WTC11 (cell line): ENCODE data around the gene MAPKAP1. TPM values are rescaled to one million over a fixed set of nuclear protein-coding genes. Genes with fewer than 3 reads are reported as not detected.

Source experiments
- ATAC-seq: fragments of 200-7000 bp; cut with Tn5 transposase; 2 replicates; pipeline ENCODE4 v1.10.0; 2021; ENCODE audit warnings: mild to moderate bottlenecking, moderate library complexity
- CTCF ChIA-PET: fragments of 300-600 bp; sonication (Branson Sonifier 250); formaldehyde crosslinking; loops from one replicate; lab custom pipeline; 2021; ENCODE audit warnings: antibody characterized with exemption; lab: Charles Lee
- POLR2A ChIA-PET: fragments of 350-600 bp; sonication (Branson Sonifier 250); formaldehyde crosslinking; loops from one replicate; lab custom pipeline; 2021; ENCODE audit warnings: antibody characterized with exemption; lab: Charles Lee
- DNase-seq: peaks from one replicate; pipeline ENCODE4 v3.0.0; 2021; ENCODE audit warnings: low spot score
- H3K27ac Mint-ChIP-seq: 2 replicates; pipeline ENCODE4 v1.8.0; 2021; ENCODE audit warnings: mixed read lengths
- H3K27me3 Mint-ChIP-seq: 2 replicates; pipeline ENCODE4 v1.8.0; 2021; ENCODE audit warnings: low read depth, mild to moderate bottlenecking, moderate library complexity, mixed read lengths
- H3K36me3 Mint-ChIP-seq: 2 replicates; pipeline ENCODE4 v1.8.0; 2021; ENCODE audit warnings: mixed read lengths
- H3K4me1 Mint-ChIP-seq: 2 replicates; pipeline ENCODE4 v1.8.0; 2022; ENCODE audit warnings: mixed read lengths
- H3K4me3 Mint-ChIP-seq: 2 replicates; pipeline ENCODE4 v1.8.0; 2021; ENCODE audit warnings: mild to moderate bottlenecking, moderate library complexity, mixed read lengths
- H3K9me3 Mint-ChIP-seq: 2 replicates; pipeline ENCODE4 v1.8.0; 2021; ENCODE audit warnings: mixed read lengths
- ATF1 ChIP-seq: sonication (generic); formaldehyde crosslinking; IDR thresholded peaks from 2 replicates; pipeline ENCODE4 v1.8.1; 2023; ENCODE audit warnings: mild to moderate bottlenecking, moderate library complexity, missing genetic modification reagents
- CBFB ChIP-seq: sonication (generic); formaldehyde crosslinking; IDR thresholded peaks from 2 replicates; pipeline ENCODE4 v1.8.1; 2022; ENCODE audit warnings: mild to moderate bottlenecking, low read depth, missing genetic modification reagents
- FOXJ3 ChIP-seq: sonication (generic); formaldehyde crosslinking; IDR thresholded peaks from 2 replicates; pipeline ENCODE4 v1.9.0; 2021; ENCODE audit warnings: missing genetic modification reagents, mild to moderate bottlenecking, borderline replicate concordance
- FOXK1 ChIP-seq: sonication (generic); formaldehyde crosslinking; IDR thresholded peaks from 2 replicates; pipeline ENCODE4 v1.8.0; 2022; ENCODE audit warnings: mild to moderate bottlenecking, moderate library complexity, missing genetic modification reagents
- GABPB1 ChIP-seq: sonication (generic); formaldehyde crosslinking; IDR thresholded peaks from 2 replicates; pipeline ENCODE4 v1.8.1; 2023; ENCODE audit warnings: mild to moderate bottlenecking, missing genetic modification reagents
- MXD4 ChIP-seq: fragments of 250-450 bp; sonication (Bioruptor Pico); IDR thresholded peaks from 2 replicates; pipeline ENCODE4 v1.8.0; 2021; ENCODE audit warnings: mild to moderate bottlenecking, moderate library complexity, borderline replicate concordance
- NFATC4 ChIP-seq: fragments of 250-450 bp; sonication (Bioruptor Pico); IDR thresholded peaks from 2 replicates; pipeline ENCODE4 v1.9.0; 2021; ENCODE audit warnings: mild to moderate bottlenecking
- NR3C1 ChIP-seq: sonication (generic); formaldehyde crosslinking; conservative IDR thresholded peaks from 2 replicates; pipeline ENCODE4 v1.8.1; 2023; ENCODE audit warnings: low read depth, mild to moderate bottlenecking, missing genetic modification reagents
- RELA ChIP-seq: sonication (generic); formaldehyde crosslinking; IDR thresholded peaks from 2 replicates; pipeline ENCODE4 v1.8.1; 2022; ENCODE audit warnings: missing genetic modification reagents, mild to moderate bottlenecking, borderline replicate concordance
- SMAD4 ChIP-seq: sonication (generic); formaldehyde crosslinking; IDR thresholded peaks from 2 replicates; pipeline ENCODE4 v1.8.0; 2022; ENCODE audit warnings: mild to moderate bottlenecking, missing genetic modification reagents
- TEAD1 ChIP-seq: sonication (generic); formaldehyde crosslinking; IDR thresholded peaks from 2 replicates; pipeline ENCODE4 v1.8.0; 2022; ENCODE audit warnings: mild to moderate bottlenecking, missing genetic modification reagents
- TEAD4 ChIP-seq: sonication (generic); formaldehyde crosslinking; IDR thresholded peaks from 2 replicates; pipeline ENCODE4 v1.8.0; 2022; ENCODE audit warnings: mild to moderate bottlenecking, missing genetic modification reagents
- ZNF138 ChIP-seq: sonication (generic); formaldehyde crosslinking; conservative IDR thresholded peaks from 2 replicates; pipeline ENCODE4 v1.8.1; 2022; ENCODE audit warnings: mild to moderate bottlenecking, moderate library complexity, missing genetic modification reagents
- ZNF317 ChIP-seq: sonication (generic); formaldehyde crosslinking; IDR thresholded peaks from 2 replicates; pipeline ENCODE4 v1.8.1; 2023; ENCODE audit warnings: low read depth, mild to moderate bottlenecking, moderate library complexity, missing genetic modification reagents, borderline replicate concordance
- total RNA-seq: library from RNA; stranded (reverse); gene quantifications from 3 replicates; pipeline ENCODE4 v1.2.3, GENCODE V29; 2021
- TF ChIP-seq, protein P1 (sequence below): fragments of 250-450 bp; sonication (Bioruptor Pico); IDR thresholded peaks from 2 replicates; pipeline ENCODE4 v1.9.0; 2021; ENCODE audit warnings: mild to moderate bottlenecking
- TF ChIP-seq, protein P2 (sequence below): sonication (generic); formaldehyde crosslinking; IDR thresholded peaks from 2 replicates; pipeline ENCODE4 v1.8.1; 2022; ENCODE audit warnings: low read depth, missing genetic modification reagents, borderline replicate concordance
- TF ChIP-seq, protein P3 (sequence below): sonication (generic); formaldehyde crosslinking; conservative IDR thresholded peaks from 2 replicates; pipeline ENCODE4 v1.8.1; 2023; ENCODE audit warnings: mild to moderate bottlenecking, low read depth, missing genetic modification reagents, moderate library complexity
- TF ChIP-seq, protein P4 (sequence below): sonication (generic); formaldehyde crosslinking; IDR thresholded peaks from 2 replicates; pipeline ENCODE4 v1.8.0; 2022; ENCODE audit warnings: mild to moderate bottlenecking, missing genetic modification reagents
- TF ChIP-seq, protein P5 (sequence below): sonication (generic); formaldehyde crosslinking; IDR thresholded peaks from 2 replicates; pipeline ENCODE4 v1.8.1; 2022; ENCODE audit warnings: low read depth, mild to moderate bottlenecking, moderate library complexity, missing genetic modification reagents, borderline replicate concordance
- TF ChIP-seq, protein P6 (sequence below): sonication (generic); formaldehyde crosslinking; IDR thresholded peaks from 2 replicates; pipeline ENCODE4 v1.8.1; 2023; ENCODE audit warnings: mild to moderate bottlenecking, missing genetic modification reagents
- TF ChIP-seq, protein P7 (sequence below): fragments of 250-450 bp; sonication (Bioruptor Pico); IDR thresholded peaks from 2 replicates; pipeline ENCODE4 v1.9.0; 2021; ENCODE audit warnings: mild to moderate bottlenecking
- TF ChIP-seq, protein P8 (sequence below): sonication (generic); formaldehyde crosslinking; IDR thresholded peaks from 2 replicates; pipeline ENCODE4 v1.8.1; 2023; ENCODE audit warnings: mild to moderate bottlenecking, moderate library complexity, missing genetic modification reagents

The MAPKAP1 gene
- total RNA-seq, 1 experiment from 2014 or later, result 111 TPM

DNA sequence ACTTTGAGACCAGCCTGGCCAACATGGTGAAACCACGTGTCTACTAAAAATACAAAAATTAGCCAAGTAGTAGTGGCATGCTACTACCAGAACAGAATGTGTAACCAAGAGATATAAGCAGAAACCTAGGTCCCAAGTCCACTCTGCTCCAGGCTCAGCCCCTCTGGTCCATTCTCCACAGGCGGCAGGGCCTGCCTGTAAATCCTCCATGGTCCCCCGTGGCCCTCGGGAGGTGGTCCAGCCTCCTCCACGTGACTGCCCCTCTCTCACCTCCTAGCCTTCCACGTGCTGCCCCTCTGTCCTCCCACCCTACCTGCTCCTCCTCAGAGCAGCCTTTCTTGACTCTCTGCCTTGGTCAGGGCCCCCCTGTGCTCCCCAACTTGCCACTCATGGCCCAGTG, 318.0 kb downstream of the MAPKAP1 start:
- ATAC-seq (no peak), DNase-seq (no peak)
- Mint-ChIP-seq H3K4me3 (no peak overlapping the region), H3K9me3 (peaks cover 2% of the 10 kb centered on the region; the same call in 1 of the 2 replicates), H3K27ac (no peak overlapping the region), H3K27me3 (peaks cover 75% of the 10 kb centered on the region), H3K4me1 (peaks cover 11% of the 10 kb centered on the region; the same call in 1 of the 2 replicates), H3K36me3 (no peaks in the 10 kb centered on the region)
- TF ChIP-seq TEAD1 (CRISPR knock-in tag) (no peak), RELA (no peak), NFATC4 (no peak), ZNF138 (CRISPR knock-in tag) (no peak), ZNF317 (CRISPR knock-in tag) (no peak), CBFB (CRISPR knock-in tag) (no peak), SMAD4 (CRISPR knock-in tag) (no peak), ATF1 (no peak), MXD4 (CRISPR knock-in tag) (no peak), TEAD4 (CRISPR knock-in tag) (no peak), NR3C1 (CRISPR knock-in tag) (no peak), FOXK1 (no peak)
- TF ChIP-seq, protein P1, sequence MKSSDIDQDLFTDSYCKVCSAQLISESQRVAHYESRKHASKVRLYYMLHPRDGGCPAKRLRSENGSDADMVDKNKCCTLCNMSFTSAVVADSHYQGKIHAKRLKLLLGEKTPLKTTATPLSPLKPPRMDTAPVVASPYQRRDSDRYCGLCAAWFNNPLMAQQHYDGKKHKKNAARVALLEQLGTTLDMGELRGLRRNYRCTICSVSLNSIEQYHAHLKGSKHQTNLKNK (CRISPR knock-in tag), result no peak
- TF ChIP-seq, protein P2, sequence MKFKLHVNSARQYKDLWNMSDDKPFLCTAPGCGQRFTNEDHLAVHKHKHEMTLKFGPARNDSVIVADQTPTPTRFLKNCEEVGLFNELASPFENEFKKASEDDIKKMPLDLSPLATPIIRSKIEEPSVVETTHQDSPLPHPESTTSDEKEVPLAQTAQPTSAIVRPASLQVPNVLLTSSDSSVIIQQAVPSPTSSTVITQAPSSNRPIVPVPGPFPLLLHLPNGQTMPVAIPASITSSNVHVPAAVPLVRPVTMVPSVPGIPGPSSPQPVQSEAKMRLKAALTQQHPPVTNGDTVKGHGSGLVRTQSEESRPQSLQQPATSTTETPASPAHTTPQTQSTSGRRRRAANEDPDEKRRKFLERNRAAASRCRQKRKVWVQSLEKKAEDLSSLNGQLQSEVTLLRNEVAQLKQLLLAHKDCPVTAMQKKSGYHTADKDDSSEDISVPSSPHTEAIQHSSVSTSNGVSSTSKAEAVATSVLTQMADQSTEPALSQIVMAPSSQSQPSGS (CRISPR knock-in tag), result no peak
- TF ChIP-seq, protein P3, sequence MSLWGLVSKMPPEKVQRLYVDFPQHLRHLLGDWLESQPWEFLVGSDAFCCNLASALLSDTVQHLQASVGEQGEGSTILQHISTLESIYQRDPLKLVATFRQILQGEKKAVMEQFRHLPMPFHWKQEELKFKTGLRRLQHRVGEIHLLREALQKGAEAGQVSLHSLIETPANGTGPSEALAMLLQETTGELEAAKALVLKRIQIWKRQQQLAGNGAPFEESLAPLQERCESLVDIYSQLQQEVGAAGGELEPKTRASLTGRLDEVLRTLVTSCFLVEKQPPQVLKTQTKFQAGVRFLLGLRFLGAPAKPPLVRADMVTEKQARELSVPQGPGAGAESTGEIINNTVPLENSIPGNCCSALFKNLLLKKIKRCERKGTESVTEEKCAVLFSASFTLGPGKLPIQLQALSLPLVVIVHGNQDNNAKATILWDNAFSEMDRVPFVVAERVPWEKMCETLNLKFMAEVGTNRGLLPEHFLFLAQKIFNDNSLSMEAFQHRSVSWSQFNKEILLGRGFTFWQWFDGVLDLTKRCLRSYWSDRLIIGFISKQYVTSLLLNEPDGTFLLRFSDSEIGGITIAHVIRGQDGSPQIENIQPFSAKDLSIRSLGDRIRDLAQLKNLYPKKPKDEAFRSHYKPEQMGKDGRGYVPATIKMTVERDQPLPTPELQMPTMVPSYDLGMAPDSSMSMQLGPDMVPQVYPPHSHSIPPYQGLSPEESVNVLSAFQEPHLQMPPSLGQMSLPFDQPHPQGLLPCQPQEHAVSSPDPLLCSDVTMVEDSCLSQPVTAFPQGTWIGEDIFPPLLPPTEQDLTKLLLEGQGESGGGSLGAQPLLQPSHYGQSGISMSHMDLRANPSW, result no peak
- TF ChIP-seq, protein P4, sequence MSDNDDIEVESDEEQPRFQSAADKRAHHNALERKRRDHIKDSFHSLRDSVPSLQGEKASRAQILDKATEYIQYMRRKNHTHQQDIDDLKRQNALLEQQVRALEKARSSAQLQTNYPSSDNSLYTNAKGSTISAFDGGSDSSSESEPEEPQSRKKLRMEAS (CRISPR knock-in tag), result no peak
- TF ChIP-seq, protein P5, sequence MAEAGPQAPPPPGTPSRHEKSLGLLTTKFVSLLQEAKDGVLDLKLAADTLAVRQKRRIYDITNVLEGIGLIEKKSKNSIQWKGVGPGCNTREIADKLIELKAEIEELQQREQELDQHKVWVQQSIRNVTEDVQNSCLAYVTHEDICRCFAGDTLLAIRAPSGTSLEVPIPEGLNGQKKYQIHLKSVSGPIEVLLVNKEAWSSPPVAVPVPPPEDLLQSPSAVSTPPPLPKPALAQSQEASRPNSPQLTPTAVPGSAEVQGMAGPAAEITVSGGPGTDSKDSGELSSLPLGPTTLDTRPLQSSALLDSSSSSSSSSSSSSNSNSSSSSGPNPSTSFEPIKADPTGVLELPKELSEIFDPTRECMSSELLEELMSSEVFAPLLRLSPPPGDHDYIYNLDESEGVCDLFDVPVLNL (CRISPR knock-in tag), result no peak
- CTCF ChIA-PET, result no interaction called here
- POLR2A ChIA-PET, result no interaction called here

DNA sequence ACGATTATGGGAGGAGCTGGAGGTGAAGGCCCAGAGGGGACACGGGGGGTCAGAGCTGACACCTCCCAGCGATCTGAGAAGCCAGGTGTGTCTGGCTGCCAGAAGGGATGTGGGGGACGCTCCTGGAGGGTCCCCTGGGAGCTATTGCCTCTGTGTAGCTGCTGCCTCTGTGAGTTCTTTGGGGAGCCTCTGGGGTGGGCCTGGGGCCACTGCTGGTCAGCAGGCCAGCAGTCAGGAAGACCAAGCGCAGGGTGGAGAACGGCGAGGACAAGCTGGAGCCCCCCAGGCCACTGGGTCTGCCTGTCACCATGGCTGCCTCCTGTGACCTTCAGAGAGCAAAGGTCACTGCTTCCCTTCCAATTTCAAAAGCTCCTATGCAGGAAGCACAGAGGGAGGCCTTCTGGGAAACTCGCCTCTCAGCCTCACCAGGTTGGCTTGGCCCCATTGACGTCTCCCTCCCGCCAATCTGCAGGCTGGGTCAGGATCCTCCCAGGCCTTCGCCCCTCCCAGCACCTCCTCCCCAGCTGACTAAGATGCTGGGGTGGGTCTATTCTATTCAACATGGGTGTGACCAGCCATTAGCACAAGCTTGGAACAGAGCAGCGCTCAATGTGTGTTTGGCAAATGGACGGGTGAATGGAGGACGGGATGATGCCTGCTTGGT, 319.0 kb downstream of the MAPKAP1 start:
- H3K27me3 Mint-ChIP-seq, result peaks cover 68% of the 10 kb centered on the region
- CTCF ChIA-PET, result interaction anchor here (0.5 to 0.9 kb wide), 3 partner anchors 20 to 100 kb away, joined by 3 to 4 read pairs (median 4); no protein-coding TSS in a partner anchor

More for the DNA sequence above, 319.0 kb downstream of the MAPKAP1 start:
- Mint-ChIP-seq H3K9me3 (peaks cover 4% of the 10 kb centered on the region; the same call in 1 of the 2 replicates), H3K4me1 (peaks cover 11% of the 10 kb centered on the region; the same call in 1 of the 2 replicates), H3K27ac (no peak overlapping the region), H3K4me3 (no peak overlapping the region), H3K36me3 (no peaks in the 10 kb centered on the region)
- POLR2A ChIA-PET, result no interaction called here
- ATAC-seq (no peak), DNase-seq (no peak)
- no peak for TF ChIP-seq FOXJ3 (CRISPR knock-in tag)
- no peak for TF ChIP-seq GABPB1
- TF ChIP-seq, protein P6, sequence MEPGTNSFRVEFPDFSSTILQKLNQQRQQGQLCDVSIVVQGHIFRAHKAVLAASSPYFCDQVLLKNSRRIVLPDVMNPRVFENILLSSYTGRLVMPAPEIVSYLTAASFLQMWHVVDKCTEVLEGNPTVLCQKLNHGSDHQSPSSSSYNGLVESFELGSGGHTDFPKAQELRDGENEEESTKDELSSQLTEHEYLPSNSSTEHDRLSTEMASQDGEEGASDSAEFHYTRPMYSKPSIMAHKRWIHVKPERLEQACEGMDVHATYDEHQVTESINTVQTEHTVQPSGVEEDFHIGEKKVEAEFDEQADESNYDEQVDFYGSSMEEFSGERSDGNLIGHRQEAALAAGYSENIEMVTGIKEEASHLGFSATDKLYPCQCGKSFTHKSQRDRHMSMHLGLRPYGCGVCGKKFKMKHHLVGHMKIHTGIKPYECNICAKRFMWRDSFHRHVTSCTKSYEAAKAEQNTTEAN (CRISPR knock-in tag), result no peak
- TF ChIP-seq, protein P7, sequence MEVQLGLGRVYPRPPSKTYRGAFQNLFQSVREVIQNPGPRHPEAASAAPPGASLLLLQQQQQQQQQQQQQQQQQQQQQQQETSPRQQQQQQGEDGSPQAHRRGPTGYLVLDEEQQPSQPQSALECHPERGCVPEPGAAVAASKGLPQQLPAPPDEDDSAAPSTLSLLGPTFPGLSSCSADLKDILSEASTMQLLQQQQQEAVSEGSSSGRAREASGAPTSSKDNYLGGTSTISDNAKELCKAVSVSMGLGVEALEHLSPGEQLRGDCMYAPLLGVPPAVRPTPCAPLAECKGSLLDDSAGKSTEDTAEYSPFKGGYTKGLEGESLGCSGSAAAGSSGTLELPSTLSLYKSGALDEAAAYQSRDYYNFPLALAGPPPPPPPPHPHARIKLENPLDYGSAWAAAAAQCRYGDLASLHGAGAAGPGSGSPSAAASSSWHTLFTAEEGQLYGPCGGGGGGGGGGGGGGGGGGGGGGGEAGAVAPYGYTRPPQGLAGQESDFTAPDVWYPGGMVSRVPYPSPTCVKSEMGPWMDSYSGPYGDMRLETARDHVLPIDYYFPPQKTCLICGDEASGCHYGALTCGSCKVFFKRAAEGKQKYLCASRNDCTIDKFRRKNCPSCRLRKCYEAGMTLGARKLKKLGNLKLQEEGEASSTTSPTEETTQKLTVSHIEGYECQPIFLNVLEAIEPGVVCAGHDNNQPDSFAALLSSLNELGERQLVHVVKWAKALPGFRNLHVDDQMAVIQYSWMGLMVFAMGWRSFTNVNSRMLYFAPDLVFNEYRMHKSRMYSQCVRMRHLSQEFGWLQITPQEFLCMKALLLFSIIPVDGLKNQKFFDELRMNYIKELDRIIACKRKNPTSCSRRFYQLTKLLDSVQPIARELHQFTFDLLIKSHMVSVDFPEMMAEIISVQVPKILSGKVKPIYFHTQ (CRISPR knock-in tag), result no peak
- no peak for TF ChIP-seq TEAD4 (CRISPR knock-in tag)
- TF ChIP-seq, protein P8, sequence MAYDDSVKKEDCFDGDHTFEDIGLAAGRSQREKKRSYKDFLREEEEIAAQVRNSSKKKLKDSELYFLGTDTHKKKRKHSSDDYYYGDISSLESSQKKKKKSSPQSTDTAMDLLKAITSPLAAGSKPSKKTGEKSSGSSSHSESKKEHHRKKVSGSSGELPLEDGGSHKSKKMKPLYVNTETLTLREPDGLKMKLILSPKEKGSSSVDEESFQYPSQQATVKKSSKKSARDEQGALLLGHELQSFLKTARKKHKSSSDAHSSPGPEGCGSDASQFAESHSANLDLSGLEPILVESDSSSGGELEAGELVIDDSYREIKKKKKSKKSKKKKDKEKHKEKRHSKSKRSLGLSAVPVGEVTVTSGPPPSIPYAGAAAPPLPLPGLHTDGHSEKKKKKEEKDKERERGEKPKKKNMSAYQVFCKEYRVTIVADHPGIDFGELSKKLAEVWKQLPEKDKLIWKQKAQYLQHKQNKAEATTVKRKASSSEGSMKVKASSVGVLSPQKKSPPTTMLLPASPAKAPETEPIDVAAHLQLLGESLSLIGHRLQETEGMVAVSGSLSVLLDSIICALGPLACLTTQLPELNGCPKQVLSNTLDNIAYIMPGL, result no peak
